GM13977 (cell line): ENCODE results near the gene CFAP300.

ENCODE experiments used
- DNase-seq: peaks from one replicate; pipeline ENCODE4 v3.0.0; 2012; ENCODE audit warnings: low spot score
- CTCF ChIP-seq: IDR thresholded peaks from 2 replicates; pipeline ENCODE4 v1.5.1; 2012; ENCODE audit warnings: mild to moderate bottlenecking, control low read depth; ENCODE audit not compliant: insufficient read depth; ENCODE audit errors: extremely low read depth, missing control alignments
- in situ Hi-C: fragments of 300-500 bp; cut with MboI; formaldehyde crosslinking; loops from one replicate; pipeline ENCODE4 v1.12.0; 2022; ENCODE audit warnings: low sequenced_read_pairs, low pct_unique_long_range_greater_than_20kb, mixed read lengths, inconsistent platforms; ENCODE audit not compliant: unreplicated experiment

The CFAP300 gene

GRCh38 chr11:102010776-102011494 lies 36.3 kb upstream of the CFAP300 start:
- in situ Hi-C loops: no loop called here
- no peak for DNase-seq
- TF ChIP-seq CTCF: no peak

- no peak for TF ChIP-seq CTCF
- in situ Hi-C loops: no loop called here
- DNase-seq: no peak
These were observed 34.3 kb upstream of the CFAP300 start for GRCh38 chr11:102012946-102013345.

GRCh38 chr11:102014756-102015155 lies 32.5 kb upstream of the CFAP300 start:
- no peak for DNase-seq
- in situ Hi-C loops: no loop called here
- no peak for TF ChIP-seq CTCF

- no peak for TF ChIP-seq CTCF
- DNase-seq: no peak
- in situ Hi-C loops: no loop called here
These were observed 30.2 kb upstream of the CFAP300 start for GRCh38 chr11:102017026-102017425.

- no peak for TF ChIP-seq CTCF
- DNase-seq: no peak
- in situ Hi-C loops: no loop called here
These were observed 21.0 kb upstream of the CFAP300 start for GRCh38 chr11:102026217-102026616.

- DNase-seq: no peak
- TF ChIP-seq CTCF: no peak
- in situ Hi-C loops: no loop called here
These were observed 20.3 kb upstream of the CFAP300 start for GRCh38 chr11:102026959-102027358.
